GM23338 (cell line): ENCODE measurements around the gene ZNF609. TPM values are rescaled to one million over a fixed set of nuclear protein-coding genes. Genes with fewer than 3 reads are reported as not detected.

Experiments used
- ATAC-seq: fragments of 200-7000 bp; cut with Tn5 transposase; 3 replicates; pipeline ENCODE4 v1.9.1; 2020
- DNase-seq: peaks from one replicate; pipeline ENCODE4 v3.0.0-alpha.2; 2015; ENCODE audit warnings: low spot score
- H2AFZ ChIP-seq: fragments of 200-600 bp; sonication (generic); 2 replicates; pipeline ENCODE4 v1.8.0; 2016; ENCODE audit warnings: antibody characterized with exemption, mild to moderate bottlenecking, moderate library complexity
- H3F3A ChIP-seq: fragments of 200-600 bp; sonication (generic); replicated peaks from 2 replicates; pipeline ENCODE4 v1.8.0; 2017; ENCODE audit warnings: antibody characterized with exemption, mixed run types, low read depth
- H3K27ac ChIP-seq: fragments of 200-600 bp; sonication (generic); 2 replicates; pipeline ENCODE4 v1.6.1; 2016; ENCODE audit warnings: low read depth
- H3K27me3 ChIP-seq: fragments of 200-600 bp; sonication (generic); 2 replicates; pipeline ENCODE4 v1.8.0; 2016; ENCODE audit warnings: mild to moderate bottlenecking, mixed run types, moderate library complexity; ENCODE audit not compliant: insufficient read depth
- H3K36me3 ChIP-seq: fragments of 200-600 bp; sonication (generic); 2 replicates; pipeline ENCODE4 v1.8.0; 2016; ENCODE audit warnings: mild to moderate bottlenecking; ENCODE audit not compliant: insufficient read depth
- H3K4me1 ChIP-seq: fragments of 200-600 bp; sonication (generic); 2 replicates; pipeline ENCODE4 v1.8.0; 2016; ENCODE audit warnings: mild to moderate bottlenecking, moderate library complexity; ENCODE audit not compliant: insufficient read depth
- H3K4me2 ChIP-seq: fragments of 200-600 bp; sonication (generic); 2 replicates; pipeline ENCODE4 v1.7.1; 2017; ENCODE audit warnings: mixed run types
- H3K4me3 ChIP-seq: fragments of 200-600 bp; sonication (generic); 2 replicates; pipeline ENCODE4 v1.6.1; 2016; ENCODE audit warnings: mixed run types
- H3K79me2 ChIP-seq: fragments of 200-600 bp; sonication (generic); replicated peaks from 2 replicates; pipeline ENCODE4 v1.8.0; 2017; ENCODE audit warnings: mild to moderate bottlenecking; ENCODE audit not compliant: insufficient read depth
- H3K9me2 ChIP-seq: fragments of 200-600 bp; sonication (generic); 2 replicates; pipeline ENCODE4 v1.8.0; 2017; ENCODE audit not compliant: insufficient read depth
- H4K20me1 ChIP-seq: fragments of 200-600 bp; sonication (generic); replicated peaks from 2 replicates; pipeline ENCODE4 v1.8.0; 2017; ENCODE audit warnings: mild to moderate bottlenecking; ENCODE audit not compliant: insufficient read depth
- H3K27ac Mint-ChIP-seq: 2 replicates; pipeline ENCODE4 v1.8.0; 2020; ENCODE audit warnings: inconsistent platforms, mild to moderate bottlenecking, moderate library complexity, mixed read lengths
- H3K27me3 Mint-ChIP-seq: 3 replicates; pipeline ENCODE4 v1.8.0; 2022; ENCODE audit warnings: low read depth, mild to moderate bottlenecking, moderate library complexity, mixed read lengths, inconsistent platforms; ENCODE audit not compliant: insufficient read depth, poor library complexity
- H3K36me3 Mint-ChIP-seq: 3 replicates; pipeline ENCODE4 v1.8.0; 2021; ENCODE audit warnings: low read depth, mild to moderate bottlenecking, inconsistent platforms, moderate library complexity, mixed read lengths
- H3K4me1 Mint-ChIP-seq: 3 replicates; pipeline ENCODE4 v1.8.0; 2020; ENCODE audit warnings: mild to moderate bottlenecking, inconsistent platforms, mixed read lengths
- H3K4me3 Mint-ChIP-seq: 3 replicates; pipeline ENCODE4 v1.8.0; 2021; ENCODE audit warnings: moderate library complexity, mild to moderate bottlenecking, inconsistent platforms, mixed read lengths
- H3K9me3 Mint-ChIP-seq: 3 replicates; pipeline ENCODE4 v1.8.0; 2020; ENCODE audit warnings: moderate library complexity, mild to moderate bottlenecking, inconsistent platforms, mixed read lengths
- CREB1 ChIP-seq: fragments of 250-450 bp; sonication (Bioruptor Pico); IDR thresholded peaks from 2 replicates; pipeline ENCODE4 v1.5.0; 2020; ENCODE audit warnings: low read depth, mild to moderate bottlenecking, moderate library complexity
- CTCF ChIP-seq, 2 experiments: fragments of 200-600 bp in 1 of 2; sonication (generic) in 1 of 2; conservative IDR thresholded peaks; 2 replicates each; pipeline versions ENCODE4 v1.5.1 to v1.6.1; 2016 to 2017; ENCODE audit warnings: antibody characterized with exemption in 2 of 2, low read depth in 2 of 2, mild to moderate bottlenecking in 2 of 2, moderate library complexity in 1 of 2
- EZH2 ChIP-seq: fragments of 200-600 bp; sonication (generic); IDR thresholded peaks from one replicate; pipeline ENCODE4 v1.8.0; 2017; ENCODE audit warnings: antibody characterized with exemption, mild to moderate bottlenecking, low read depth; ENCODE audit not compliant: unreplicated experiment
- EZH2phosphoT487 ChIP-seq: fragments of 200-600 bp; sonication (generic); IDR thresholded peaks from one replicate; pipeline ENCODE4 v1.8.1; 2018; ENCODE audit warnings: antibody characterized with exemption; ENCODE audit not compliant: unreplicated experiment
- JUNB ChIP-seq: IDR thresholded peaks from one replicate; pipeline ENCODE4 v1.6.1; 2016; ENCODE audit warnings: antibody characterized with exemption; ENCODE audit not compliant: unreplicated experiment
- NANOG ChIP-seq: IDR thresholded peaks from 2 replicates; pipeline ENCODE4 v1.6.1; 2016; ENCODE audit warnings: antibody characterized with exemption, borderline replicate concordance
- STAT1 ChIP-seq: IDR thresholded peaks from one replicate; pipeline ENCODE4 v1.6.1; 2016; ENCODE audit warnings: antibody characterized with exemption; ENCODE audit not compliant: unreplicated experiment
- ZNF114 ChIP-seq: fragments of 250-450 bp; sonication (Bioruptor Pico); IDR thresholded peaks from 2 replicates; pipeline ENCODE4 v1.5.0; 2020; ENCODE audit warnings: mild to moderate bottlenecking, moderate library complexity
- ZNF331 ChIP-seq: fragments of 250-450 bp; sonication (Bioruptor Pico); IDR thresholded peaks from 2 replicates; pipeline ENCODE4 v1.5.0; 2020; ENCODE audit warnings: low read depth, mild to moderate bottlenecking, moderate library complexity
- ZNF462 ChIP-seq: fragments of 250-450 bp; sonication (Bioruptor Pico); IDR thresholded peaks from 2 replicates; pipeline ENCODE4 v1.5.0; 2020; ENCODE audit warnings: mild to moderate bottlenecking, moderate library complexity
- polyA plus RNA-seq: library from polyadenylated mRNA; unstranded; fragments of >200 nt; fragmentation: Nextera tagmentation; extraction: Ambion mirVana; gene quantifications from 2 replicates; pipeline ENCODE4 v1.2.1, GENCODE V29; 2016
- total RNA-seq: library from RNA; depleted of rRNA; stranded (reverse); fragments of >200 nt; shearing (Covaris generic); gene quantifications from 2 replicates; pipeline ENCODE4 v1.2.3, GENCODE V29; 2014

Gene ZNF609
- total and polyA plus RNA-seq, 2 experiments from 2014 or later, result 26.4 to 40.2 TPM

- no peak for TF ChIP-seq EZH2phosphoT487
- TF ChIP-seq CREB1 (CRISPR knock-in tag), result no peak
- no peak for TF ChIP-seq EZH2
- no peak for TF ChIP-seq ZNF114
- no peak for TF ChIP-seq NANOG
- no peak for TF ChIP-seq ZNF331 (CRISPR knock-in tag)
Measured at GRCh38 chr15:64542091-64542490, 81.7 kb downstream of the ZNF609 start (continued).

GRCh38 chr15:64544450-64544849, 84.1 kb downstream of the ZNF609 start:
- H3K4me1 Mint-ChIP-seq, result no peaks in the 10 kb centered on the region; the same call in 1 of the 3 replicates

More at GRCh38 chr15:64544450-64544849, 84.1 kb downstream of the ZNF609 start:
- H3K4me3 ChIP-seq, result no peak overlapping the region
- H2AFZ ChIP-seq, result no peak overlapping the region
- Mint-ChIP-seq H3K4me3 (no peak overlapping the region), H3K27ac (no peak overlapping the region), H3K36me3 (no peaks in the 10 kb centered on the region), H3K27me3 (peaks cover 8% of the 10 kb centered on the region), H3K9me3 (no peaks in the 10 kb centered on the region)
- no peaks in the 10 kb centered on the region for H3K9me2 ChIP-seq
- no peaks in the 10 kb centered on the region for H3K27me3 ChIP-seq
- H3K4me1 ChIP-seq, result no peaks in the 10 kb centered on the region
- ATAC-seq, result no peak
- TF ChIP-seq STAT1 (no peak), ZNF462 (no peak), CTCF (conservative IDR thresholded peaks at IDR 0.05; ENCODE audit: low read depth in 2 of 2) (no peak), EZH2 (no peak), JUNB (no peak), EZH2phosphoT487 (no peak)
- H3K79me2 ChIP-seq, result peaks cover 98% of the 10 kb centered on the region
- H4K20me1 ChIP-seq, result peaks cover 56% of the 10 kb centered on the region
- H3F3A ChIP-seq, result no peaks in the 10 kb centered on the region
- no peaks in the 10 kb centered on the region for H3K36me3 ChIP-seq
- H3K27ac ChIP-seq, result no peak overlapping the region
- DNase-seq, result no peak
- H3K4me2 ChIP-seq, result no peak overlapping the region
